ENCODE results near the gene KDM4B.

The KDM4B gene

DNA sequence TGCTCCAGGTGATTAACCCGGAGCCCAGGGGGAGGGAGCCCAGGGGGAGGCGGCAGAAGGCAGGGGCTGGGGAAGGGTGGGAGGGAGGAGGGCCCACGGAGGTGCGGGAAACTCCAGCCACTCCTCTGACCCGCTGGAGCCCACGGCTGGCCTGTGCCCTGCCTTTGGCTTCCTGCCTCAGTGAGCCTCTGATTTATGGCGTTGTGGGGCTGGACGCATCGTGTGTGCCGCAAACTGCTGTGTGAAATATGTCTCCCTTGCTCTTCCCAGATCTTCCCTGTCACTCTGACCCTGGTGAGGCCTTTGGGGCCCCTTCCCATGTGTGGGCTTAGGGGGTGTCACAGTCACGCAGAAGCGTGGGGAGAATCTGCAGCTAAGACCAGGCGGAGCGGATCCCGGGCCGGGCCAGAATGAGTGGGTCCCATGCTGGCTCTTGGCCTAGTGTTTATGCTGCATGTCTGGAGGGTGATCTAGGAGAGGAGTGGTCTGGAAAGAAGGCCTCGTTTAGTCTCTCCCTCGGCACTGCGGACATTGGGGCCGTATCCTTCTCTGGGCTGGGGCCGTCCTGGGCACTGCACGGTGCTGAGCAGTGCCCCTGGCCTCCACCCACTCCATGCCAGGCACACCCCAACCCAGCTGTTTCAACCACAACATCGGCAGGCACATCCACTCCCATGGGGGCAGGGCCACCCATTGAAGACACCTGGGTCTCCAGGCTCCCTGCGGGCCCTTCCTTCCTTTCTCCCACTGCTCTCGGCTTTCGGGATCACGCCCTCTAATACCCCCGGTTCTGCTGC lies 123.0 kb downstream of the KDM4B start:
- ChIA-PET CTCF (no interaction called here), POLR2A (no interaction called here)
- DNase-seq (ENCODE audit: extremely low spot score) = no peak
- no peak for TF ChIP-seq ARNT (IDR thresholded peaks at IDR 0.05)

DNA sequence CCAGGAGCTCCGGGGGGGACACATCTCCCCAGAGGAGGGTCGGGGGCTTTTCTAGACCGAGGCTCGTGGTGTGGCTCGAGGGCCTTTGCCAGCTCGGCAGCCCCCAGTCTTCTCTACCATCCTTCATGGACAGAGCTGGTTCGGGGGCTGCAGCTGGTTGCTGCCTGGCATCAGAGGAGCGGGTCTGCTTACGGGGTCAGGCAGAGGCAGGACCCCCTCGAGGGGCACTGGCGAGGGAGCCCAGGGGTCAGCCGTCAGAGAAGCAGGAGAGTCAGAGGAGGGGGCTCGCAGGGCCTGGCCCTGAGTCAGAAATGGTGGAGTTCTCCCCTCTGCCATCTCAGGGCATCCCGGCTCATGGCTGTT lies 123.5 kb downstream of the KDM4B start:
- DNase-seq (ENCODE audit: extremely low spot score) = no peak
- TF ChIP-seq FOXM1 (IDR thresholded peaks at IDR 0.05; ENCODE audit: borderline replicate concordance) = no peak
- TF ChIP-seq TARDBP (IDR thresholded peaks at IDR 0.05) = no peak
- TF ChIP-seq CTBP1 (IDR thresholded peaks at IDR 0.05; ENCODE audit: borderline replicate concordance) = no peak
- TF ChIP-seq SP1 (IDR thresholded peaks at IDR 0.05) = no peak
- TF ChIP-seq NFRKB (IDR thresholded peaks at IDR 0.05) = no peak
- TF ChIP-seq ARNT (IDR thresholded peaks at IDR 0.05) = no peak
- no peak for TF ChIP-seq FOXK2 (IDR thresholded peaks at IDR 0.05)
- no peak for TF ChIP-seq ELF4 (IDR thresholded peaks at IDR 0.05)
- ChIA-PET POLR2A (no interaction called here), CTCF (no interaction called here)

GRCh38 chr19:5093297-5093928 lies 124.5 kb downstream of the KDM4B start:
- DNase-seq (ENCODE audit: extremely low spot score) = no peak
- ChIA-PET POLR2A (no interaction called here), CTCF (no interaction called here)
- TF ChIP-seq FOXK2 (IDR thresholded peaks at IDR 0.05) = no peak
- TF ChIP-seq CTBP1 (IDR thresholded peaks at IDR 0.05; ENCODE audit: borderline replicate concordance) = no peak
- no peak for TF ChIP-seq SUZ12 (IDR thresholded peaks at IDR 0.05)
- no peak for TF ChIP-seq FOXM1 (IDR thresholded peaks at IDR 0.05; ENCODE audit: borderline replicate concordance)
- TF ChIP-seq ARNT (IDR thresholded peaks at IDR 0.05) = no peak
- no peak for TF ChIP-seq HDGF (IDR thresholded peaks at IDR 0.05; ENCODE audit: borderline replicate concordance)
- no peak for TF ChIP-seq BHLHE40 (IDR thresholded peaks at IDR 0.05; ENCODE audit: borderline replicate concordance)
- TF ChIP-seq FOXA1 (IDR thresholded peaks at IDR 0.05) = no peak
- TF ChIP-seq SP1 (IDR thresholded peaks at IDR 0.05) = no peak
- TF ChIP-seq L3MBTL2 (conservative IDR thresholded peaks at IDR 0.05) = no peak
- no peak for TF ChIP-seq ZNF384 (IDR thresholded peaks at IDR 0.05)
- TF ChIP-seq TARDBP (IDR thresholded peaks at IDR 0.05) = no peak
- TF ChIP-seq NFRKB (IDR thresholded peaks at IDR 0.05) = no peak
- TF ChIP-seq, protein P1, sequence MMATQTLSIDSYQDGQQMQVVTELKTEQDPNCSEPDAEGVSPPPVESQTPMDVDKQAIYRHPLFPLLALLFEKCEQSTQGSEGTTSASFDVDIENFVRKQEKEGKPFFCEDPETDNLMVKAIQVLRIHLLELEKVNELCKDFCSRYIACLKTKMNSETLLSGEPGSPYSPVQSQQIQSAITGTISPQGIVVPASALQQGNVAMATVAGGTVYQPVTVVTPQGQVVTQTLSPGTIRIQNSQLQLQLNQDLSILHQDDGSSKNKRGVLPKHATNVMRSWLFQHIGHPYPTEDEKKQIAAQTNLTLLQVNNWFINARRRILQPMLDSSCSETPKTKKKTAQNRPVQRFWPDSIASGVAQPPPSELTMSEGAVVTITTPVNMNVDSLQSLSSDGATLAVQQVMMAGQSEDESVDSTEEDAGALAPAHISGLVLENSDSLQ (IDR thresholded peaks at IDR 0.05) = no peak
- no peak for TF ChIP-seq LEF1 (IDR thresholded peaks at IDR 0.05; ENCODE audit: borderline replicate concordance)
- no peak for TF ChIP-seq ELF4 (IDR thresholded peaks at IDR 0.05)

DNA sequence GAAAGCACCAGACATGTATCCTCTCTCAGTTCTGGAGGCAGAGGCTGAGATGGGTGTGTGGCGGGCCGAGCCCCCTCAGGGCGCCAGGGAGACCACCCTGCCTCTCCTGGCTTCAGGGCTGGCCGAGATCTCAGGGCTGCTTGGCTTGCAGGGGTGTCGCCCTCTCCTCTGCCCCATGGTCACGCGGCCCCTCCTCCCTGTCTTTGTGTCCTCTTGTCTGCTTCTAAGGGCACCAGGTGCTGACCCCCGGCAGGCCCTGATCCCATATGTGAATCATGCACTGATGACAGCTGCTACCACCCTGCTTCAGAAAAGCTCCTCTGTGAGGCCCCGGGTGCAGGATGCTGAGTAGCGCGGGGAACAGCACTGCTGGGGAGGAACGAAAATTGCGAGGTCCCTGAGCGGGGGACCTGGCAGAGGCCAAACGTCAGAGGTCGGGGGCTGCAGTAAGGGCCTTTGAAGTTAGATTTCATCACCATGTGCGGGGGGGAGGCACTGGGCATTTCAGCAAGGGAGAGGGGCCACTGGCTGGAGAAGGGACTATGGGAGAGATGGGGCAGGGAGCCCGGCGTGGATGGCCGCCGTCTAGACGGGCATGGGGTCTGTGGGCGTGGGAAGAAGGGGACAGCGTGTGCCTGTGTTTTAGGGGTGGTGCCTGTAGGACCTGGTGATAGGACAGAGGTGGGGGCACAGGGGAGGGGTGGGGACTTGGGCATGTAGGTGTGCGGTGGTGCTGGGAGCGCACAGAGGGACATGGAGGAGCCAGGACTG lies 125.2 kb downstream of the KDM4B start:
- POLR2A ChIA-PET = no interaction called here
- DNase-seq (ENCODE audit: extremely low spot score) = no peak
- TF ChIP-seq ARNT (IDR thresholded peaks at IDR 0.05) (no peak), FOXK2 (IDR thresholded peaks at IDR 0.05) (no peak), NFRKB (IDR thresholded peaks at IDR 0.05) (no peak), ZNF384 (IDR thresholded peaks at IDR 0.05) (no peak), CTBP1 (IDR thresholded peaks at IDR 0.05; ENCODE audit: borderline replicate concordance) (no peak), SUZ12 (IDR thresholded peaks at IDR 0.05) (no peak), FOXA1 (IDR thresholded peaks at IDR 0.05) (no peak), BHLHE40 (IDR thresholded peaks at IDR 0.05; ENCODE audit: borderline replicate concordance) (no peak), HDGF (IDR thresholded peaks at IDR 0.05; ENCODE audit: borderline replicate concordance) (no peak), TARDBP (IDR thresholded peaks at IDR 0.05) (no peak), ELF4 (IDR thresholded peaks at IDR 0.05) (no peak), L3MBTL2 (conservative IDR thresholded peaks at IDR 0.05) (no peak), SP1 (IDR thresholded peaks at IDR 0.05) (no peak), FOXM1 (IDR thresholded peaks at IDR 0.05; ENCODE audit: borderline replicate concordance) (no peak), LEF1 (IDR thresholded peaks at IDR 0.05; ENCODE audit: borderline replicate concordance) (no peak)
- TF ChIP-seq, protein P1 (IDR thresholded peaks at IDR 0.05) = no peak
- CTCF ChIA-PET = no interaction called here

DNA sequence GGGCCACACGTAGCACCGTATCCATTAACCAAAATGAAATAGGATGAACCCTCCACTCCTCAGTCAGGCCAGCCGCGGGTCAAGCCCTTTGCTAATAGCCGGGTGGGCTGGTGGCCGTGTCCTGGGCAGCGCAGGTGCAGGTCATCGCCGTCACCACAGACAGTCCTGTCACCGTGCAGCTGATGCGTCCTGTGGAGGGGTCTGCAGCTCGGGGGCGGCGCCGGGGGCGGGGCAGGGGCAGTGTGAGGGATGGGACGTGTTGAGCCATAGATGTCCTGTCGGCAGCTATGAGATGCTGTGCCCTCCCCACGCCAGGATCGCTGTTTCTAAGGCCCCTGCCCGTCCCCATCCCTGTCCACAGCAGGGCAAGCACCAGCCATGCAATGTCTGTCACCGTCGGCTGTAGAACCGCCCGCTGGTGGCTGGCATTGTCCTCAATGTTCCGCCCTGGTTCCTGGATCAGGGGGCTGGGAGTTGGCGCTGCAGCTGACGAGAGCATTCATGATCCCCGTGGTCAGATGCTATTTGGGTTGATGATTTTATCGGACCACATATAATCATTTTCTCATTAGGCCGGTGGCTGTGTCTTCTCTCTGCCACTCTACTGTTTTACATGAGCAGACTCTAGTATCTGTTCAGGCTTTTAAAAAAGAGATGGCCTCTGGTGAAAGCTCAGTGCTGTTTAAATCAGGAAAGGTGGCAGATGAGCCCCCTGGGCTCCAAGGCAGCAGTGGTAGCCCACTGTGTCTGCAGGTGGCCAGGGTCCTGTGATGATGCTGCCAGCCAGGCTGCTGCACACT lies 126.1 kb downstream of the KDM4B start:
- ChIA-PET CTCF (no interaction called here), POLR2A (no interaction called here)
- no peak for DNase-seq (ENCODE audit: extremely low spot score)
- TF ChIP-seq, protein P1 (IDR thresholded peaks at IDR 0.05) = no peak
- TF ChIP-seq NFRKB (IDR thresholded peaks at IDR 0.05) (no peak), SUZ12 (IDR thresholded peaks at IDR 0.05) (no peak), FOXK2 (IDR thresholded peaks at IDR 0.05) (no peak), BHLHE40 (IDR thresholded peaks at IDR 0.05; ENCODE audit: borderline replicate concordance) (no peak), CTBP1 (IDR thresholded peaks at IDR 0.05; ENCODE audit: borderline replicate concordance) (no peak), ARNT (IDR thresholded peaks at IDR 0.05) (no peak), L3MBTL2 (conservative IDR thresholded peaks at IDR 0.05) (no peak), LEF1 (IDR thresholded peaks at IDR 0.05; ENCODE audit: borderline replicate concordance) (no peak), FOXM1 (IDR thresholded peaks at IDR 0.05; ENCODE audit: borderline replicate concordance) (no peak), ELF4 (IDR thresholded peaks at IDR 0.05) (no peak), ZNF384 (IDR thresholded peaks at IDR 0.05) (no peak), HDGF (IDR thresholded peaks at IDR 0.05; ENCODE audit: borderline replicate concordance) (no peak), SP1 (IDR thresholded peaks at IDR 0.05) (no peak), FOXA1 (IDR thresholded peaks at IDR 0.05) (no peak), TARDBP (IDR thresholded peaks at IDR 0.05) (no peak)
